WTC11 (cell line): Measurements from ENCODE around the gene TUBB.

ENCODE experiments used
- ARID4B ChIP-seq: sonication (generic); formaldehyde crosslinking; IDR thresholded peaks from 2 replicates; pipeline ENCODE4 v1.8.0; 2023; ENCODE audit warnings: missing genetic modification reagents, mild to moderate bottlenecking, borderline replicate concordance
- ATF3 ChIP-seq: sonication (generic); formaldehyde crosslinking; conservative IDR thresholded peaks from 2 replicates; pipeline ENCODE4 v1.8.1; 2022; ENCODE audit warnings: mild to moderate bottlenecking, missing genetic modification reagents
- CTCF ChIP-seq: fragments of 200-600 bp; IDR thresholded peaks from 2 replicates; pipeline ENCODE4 v1.8.0; 2022; ENCODE audit warnings: antibody characterized with exemption
- E2F4 ChIP-seq: sonication (generic); formaldehyde crosslinking; IDR thresholded peaks from 2 replicates; pipeline ENCODE4 v1.8.1; 2022; ENCODE audit warnings: low read depth, mild to moderate bottlenecking, moderate library complexity, missing genetic modification reagents, borderline replicate concordance
- FOXP1 ChIP-seq: sonication (generic); formaldehyde crosslinking; IDR thresholded peaks from 2 replicates; pipeline ENCODE4 v1.8.0; 2022; ENCODE audit warnings: missing genetic modification reagents, mild to moderate bottlenecking, moderate library complexity, borderline replicate concordance
- JUN ChIP-seq: sonication (generic); formaldehyde crosslinking; IDR thresholded peaks from 2 replicates; pipeline ENCODE4 v1.8.0; 2023; ENCODE audit warnings: mild to moderate bottlenecking, missing genetic modification reagents
- NFYB ChIP-seq: sonication (generic); formaldehyde crosslinking; conservative IDR thresholded peaks from 2 replicates; pipeline ENCODE4 v1.8.0; 2022; ENCODE audit warnings: low read depth, missing genetic modification reagents
- TP53 ChIP-seq: sonication (generic); formaldehyde crosslinking; IDR thresholded peaks from 2 replicates; pipeline ENCODE4 v1.8.1; 2023; ENCODE audit warnings: mild to moderate bottlenecking, missing genetic modification reagents
- USF1 ChIP-seq: sonication (generic); formaldehyde crosslinking; IDR thresholded peaks from 2 replicates; pipeline ENCODE4 v1.8.0; 2022; ENCODE audit warnings: mild to moderate bottlenecking, missing genetic modification reagents

GRCh38 chr6:30683980-30684338, 36.2 kb upstream of the TUBB start:
- no peak for TF ChIP-seq CTCF
- no peak for TF ChIP-seq ATF3 (CRISPR knock-in tag)
- no peak for TF ChIP-seq FOXP1
- no peak for TF ChIP-seq TP53 (CRISPR knock-in tag)
- TF ChIP-seq USF1 (CRISPR knock-in tag): no peak
- TF ChIP-seq NFYB (CRISPR knock-in tag): no peak
- TF ChIP-seq JUN (CRISPR knock-in tag): no peak
- no peak for TF ChIP-seq ARID4B
- TF ChIP-seq E2F4: no peak
